Testis (tissue), 3 donors: ENCODE data around the gene CACNA2D3. TPM values are rescaled to one million over a fixed set of nuclear protein-coding genes. Genes with fewer than 3 reads are reported as not detected.

Experiments used
- DNase-seq: peaks from one replicate; pipeline ENCODE4 v3.0.0-alpha.2; 2019
- H3K27ac ChIP-seq, 2 donors: fragments of 200-600 bp; sonication (generic); one replicate each; pipeline ENCODE4 v1.5.1; 2019
- H3K27me3 ChIP-seq: fragments of 200-600 bp; sonication (generic); one replicate; pipeline ENCODE4 v1.5.1; 2019
- H3K36me3 ChIP-seq: fragments of 200-600 bp; sonication (generic); one replicate; pipeline ENCODE4 v1.5.1; 2017; ENCODE audit warnings: low read depth; ENCODE audit errors: missing control alignments
- H3K4me1 ChIP-seq: fragments of 200-600 bp; sonication (generic); one replicate; pipeline ENCODE4 v1.5.1; 2019
- H3K4me3 ChIP-seq, 2 donors: fragments of 200-600 bp; sonication (generic); one replicate each; pipeline ENCODE4 v1.5.1; 2017 to 2019
- H3K9me3 ChIP-seq: fragments of 200-600 bp; sonication (generic); one replicate; pipeline ENCODE4 v1.5.1; 2017
- POLR2A ChIP-seq: fragments of 450-650 bp; IDR thresholded peaks from one replicate; pipeline ENCODE4 v1.6.1; 2017; ENCODE audit warnings: antibody characterized with exemption, mild to moderate bottlenecking, moderate library complexity
- WGBS, 2 donors: methylation state at CpG; one replicate each; pipeline ENCODE4 v1.1.5; 2018; 5-methylcytosine and 5-hydroxymethylcytosine counted together
- intact Hi-C: fragments of 100-400 bp; cut with DNase I; formaldehyde crosslinking; loops from one replicate; pipeline ENCODE4 v1.15.1; 2023; ENCODE audit warnings: low total_unique reads
- polyA plus RNA-seq: library from polyadenylated mRNA; stranded (reverse); fragments of 350-450 nt; fragmentation: Illumina TruSeq; extraction: RNeasy Lipid Tissue Mini Kit (QIAGEN cat#74804); gene quantifications from one replicate; pipeline ENCODE4 v1.2.3, GENCODE V29; 2014; ENCODE audit warnings: low read depth, low replicate concordance; ENCODE audit not compliant: insufficient read depth
- total RNA-seq, 2 donors: library from RNA; depleted of rRNA; stranded (reverse); fragments of >200 nt; gene quantifications; one replicate each; pipeline ENCODE4 v1.2.3, GENCODE V29; 2016
- TF ChIP-seq, protein P1 (sequence below), 3 experiments: fragments of 450-650 bp in 2 of 3; fragments of 200-600 bp in 1 of 3; sonication (generic) in 1 of 3; IDR thresholded peaks; one replicate each; pipeline ENCODE4 v1.5.1; 2016 to 2019; ENCODE audit warnings: antibody characterized with exemption in 3 of 3, mild to moderate bottlenecking in 2 of 3, moderate library complexity in 1 of 3

The CACNA2D3 gene
- total and polyA plus RNA-seq, 3 donors from 2014 or later = 10.1 to 16.5 (median 11.2) TPM

DNA sequence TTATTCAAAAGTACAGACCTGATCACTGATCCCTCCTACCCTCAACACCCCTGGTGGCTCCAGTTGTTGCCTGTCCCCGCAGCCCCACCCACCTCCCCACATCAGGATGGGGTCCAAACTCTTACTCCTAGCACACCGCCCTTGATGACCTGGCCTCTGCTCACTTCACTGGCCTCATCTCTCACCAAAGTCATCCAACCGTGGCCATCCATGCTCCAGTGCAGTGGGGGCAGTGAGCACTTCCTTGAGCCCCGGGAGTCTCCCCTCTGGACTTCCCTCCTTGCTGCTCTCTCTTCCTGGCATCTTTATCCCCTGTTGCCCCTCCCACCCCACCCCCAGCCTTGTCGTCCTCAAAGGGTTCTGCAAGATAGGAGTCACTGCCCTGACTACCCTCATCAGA, 191.1 kb downstream of the CACNA2D3 start:
- H3K4me1 ChIP-seq = no peaks in the 10 kb centered on the region
- no peaks in the 10 kb centered on the region for H3K9me3 ChIP-seq
- intact Hi-C loops = no loop called here
- TF ChIP-seq, protein P1, sequence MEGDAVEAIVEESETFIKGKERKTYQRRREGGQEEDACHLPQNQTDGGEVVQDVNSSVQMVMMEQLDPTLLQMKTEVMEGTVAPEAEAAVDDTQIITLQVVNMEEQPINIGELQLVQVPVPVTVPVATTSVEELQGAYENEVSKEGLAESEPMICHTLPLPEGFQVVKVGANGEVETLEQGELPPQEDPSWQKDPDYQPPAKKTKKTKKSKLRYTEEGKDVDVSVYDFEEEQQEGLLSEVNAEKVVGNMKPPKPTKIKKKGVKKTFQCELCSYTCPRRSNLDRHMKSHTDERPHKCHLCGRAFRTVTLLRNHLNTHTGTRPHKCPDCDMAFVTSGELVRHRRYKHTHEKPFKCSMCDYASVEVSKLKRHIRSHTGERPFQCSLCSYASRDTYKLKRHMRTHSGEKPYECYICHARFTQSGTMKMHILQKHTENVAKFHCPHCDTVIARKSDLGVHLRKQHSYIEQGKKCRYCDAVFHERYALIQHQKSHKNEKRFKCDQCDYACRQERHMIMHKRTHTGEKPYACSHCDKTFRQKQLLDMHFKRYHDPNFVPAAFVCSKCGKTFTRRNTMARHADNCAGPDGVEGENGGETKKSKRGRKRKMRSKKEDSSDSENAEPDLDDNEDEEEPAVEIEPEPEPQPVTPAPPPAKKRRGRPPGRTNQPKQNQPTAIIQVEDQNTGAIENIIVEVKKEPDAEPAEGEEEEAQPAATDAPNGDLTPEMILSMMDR (IDR thresholded peaks at IDR 0.05) = no peak
- no peak for TF ChIP-seq POLR2A
- H3K27ac ChIP-seq = no peak overlapping the region
- no peak for DNase-seq
- no peaks in the 10 kb centered on the region for H3K36me3 ChIP-seq
- no peaks in the 10 kb centered on the region for H3K27me3 ChIP-seq
- H3K4me3 ChIP-seq = no peak overlapping the region
- 92 to 93% methylated on average over 5 of the region's 5 CpGs for WGBS, 2 donors

GRCh38 chr3:54321520-54321919, 199.2 kb downstream of the CACNA2D3 start:
- Histone ChIP-seq H3K27me3 (no peaks in the 10 kb centered on the region), H3K36me3 (no peaks in the 10 kb centered on the region), H3K4me1 (peaks cover 10% of the 10 kb centered on the region), H3K27ac (no peak overlapping the region), H3K4me3 (no peak overlapping the region), H3K9me3 (no peaks in the 10 kb centered on the region)
- TF ChIP-seq, protein P1 (IDR thresholded peaks at IDR 0.05) = no peak
- no peak for TF ChIP-seq POLR2A
- WGBS, 2 donors = 36 to 40% methylated on average over 5 of the region's 5 CpGs
- no peak for DNase-seq
- intact Hi-C loops = no loop called here

DNA sequence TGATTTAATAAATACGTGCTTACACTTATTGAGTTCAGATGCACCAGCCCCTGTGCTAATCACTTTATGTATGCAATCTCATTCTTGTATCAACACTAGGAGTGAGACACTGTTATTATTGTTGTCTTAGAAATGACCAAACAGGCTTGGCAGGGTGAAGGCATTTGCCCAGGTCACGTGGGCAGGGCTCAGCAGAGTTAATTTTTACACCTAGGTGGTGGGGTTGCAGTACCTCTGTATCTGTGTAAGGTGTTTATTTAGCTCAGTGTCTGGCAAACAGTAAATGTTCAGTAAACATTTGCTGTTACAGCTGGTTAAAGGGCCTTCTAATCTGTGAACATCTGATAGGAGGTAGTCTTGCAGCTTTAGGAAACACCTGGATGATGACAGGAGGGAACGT, 200.0 kb downstream of the CACNA2D3 start:
- intact Hi-C loops = no loop called here
- Histone ChIP-seq H3K4me1 (peaks cover 10% of the 10 kb centered on the region), H3K4me3 (no peak overlapping the region), H3K36me3 (no peaks in the 10 kb centered on the region), H3K27me3 (no peaks in the 10 kb centered on the region), H3K27ac (no peak overlapping the region), H3K9me3 (no peaks in the 10 kb centered on the region)
- 79% methylated on average over 3 of the region's 3 CpGs for WGBS, 2 donors
- TF ChIP-seq, protein P1 (IDR thresholded peaks at IDR 0.05) = no peak
- TF ChIP-seq POLR2A = no peak
- DNase-seq = no peak

DNA sequence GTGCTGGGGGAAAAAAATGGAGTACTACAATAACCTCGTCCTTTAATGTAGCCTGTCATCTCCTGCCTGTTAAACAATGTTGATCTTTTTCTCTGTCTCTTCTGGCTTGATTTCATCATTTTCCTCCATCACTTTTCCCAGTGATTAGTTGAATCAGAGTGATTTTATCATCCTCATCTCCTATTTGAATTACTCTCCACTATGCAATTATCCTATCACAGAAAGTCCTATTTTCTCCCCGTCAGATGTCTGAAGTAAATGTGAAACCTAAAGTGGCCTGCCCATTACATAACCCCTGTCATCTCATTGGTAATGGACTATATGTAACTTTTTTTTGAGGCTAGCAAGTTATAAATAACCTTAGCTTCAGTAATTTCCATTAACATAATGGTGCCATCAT, 201.8 kb downstream of the CACNA2D3 start:
- peaks cover 10% of the 10 kb centered on the region for H3K4me1 ChIP-seq
- no peaks in the 10 kb centered on the region for H3K27me3 ChIP-seq
- no peaks in the 10 kb centered on the region for H3K9me3 ChIP-seq
- DNase-seq = no peak
- 91 to 92% methylated on average over 2 of the region's 2 CpGs for WGBS, 2 donors
- intact Hi-C loops = no loop called here
- no peaks in the 10 kb centered on the region for H3K36me3 ChIP-seq
- H3K4me3 ChIP-seq = no peak overlapping the region
- TF ChIP-seq, protein P1 (IDR thresholded peaks at IDR 0.05) = no peak
- no peak for TF ChIP-seq POLR2A
- H3K27ac ChIP-seq = no peak overlapping the region

DNA sequence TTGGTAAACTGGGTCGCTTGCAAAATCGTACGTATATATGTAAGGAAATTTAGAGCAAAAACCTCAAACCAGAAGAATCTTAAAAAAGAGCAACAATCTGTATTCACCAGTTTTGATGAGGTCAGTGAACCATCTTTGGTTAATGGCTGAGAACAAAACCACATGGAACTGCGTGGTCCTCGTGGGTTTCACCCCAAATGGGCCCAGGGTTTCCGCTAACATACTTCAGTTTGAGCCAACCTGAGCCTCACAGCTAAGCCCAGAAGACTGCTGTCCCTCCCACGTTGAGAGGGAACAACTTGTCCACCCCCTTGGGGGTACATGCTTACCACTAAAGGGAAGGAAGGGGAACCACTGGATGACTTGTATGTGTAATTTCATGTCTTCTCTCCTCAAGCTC, 204.6 kb downstream of the CACNA2D3 start:
- Histone ChIP-seq H3K9me3 (no peaks in the 10 kb centered on the region), H3K36me3 (no peaks in the 10 kb centered on the region), H3K4me3 (no peak overlapping the region), H3K4me1 (peaks cover 2% of the 10 kb centered on the region), H3K27ac (no peak overlapping the region), H3K27me3 (no peaks in the 10 kb centered on the region)
- DNase-seq = no peak
- intact Hi-C loops = no loop called here
- TF ChIP-seq, protein P1 (IDR thresholded peaks at IDR 0.05) = no peak
- no peak for TF ChIP-seq POLR2A
- 84 to 92% methylated on average over 7 of the region's 7 CpGs for WGBS, 2 donors
